ENCODE data around the gene KRTAP12-4.

Gene KRTAP12-4

DNA sequence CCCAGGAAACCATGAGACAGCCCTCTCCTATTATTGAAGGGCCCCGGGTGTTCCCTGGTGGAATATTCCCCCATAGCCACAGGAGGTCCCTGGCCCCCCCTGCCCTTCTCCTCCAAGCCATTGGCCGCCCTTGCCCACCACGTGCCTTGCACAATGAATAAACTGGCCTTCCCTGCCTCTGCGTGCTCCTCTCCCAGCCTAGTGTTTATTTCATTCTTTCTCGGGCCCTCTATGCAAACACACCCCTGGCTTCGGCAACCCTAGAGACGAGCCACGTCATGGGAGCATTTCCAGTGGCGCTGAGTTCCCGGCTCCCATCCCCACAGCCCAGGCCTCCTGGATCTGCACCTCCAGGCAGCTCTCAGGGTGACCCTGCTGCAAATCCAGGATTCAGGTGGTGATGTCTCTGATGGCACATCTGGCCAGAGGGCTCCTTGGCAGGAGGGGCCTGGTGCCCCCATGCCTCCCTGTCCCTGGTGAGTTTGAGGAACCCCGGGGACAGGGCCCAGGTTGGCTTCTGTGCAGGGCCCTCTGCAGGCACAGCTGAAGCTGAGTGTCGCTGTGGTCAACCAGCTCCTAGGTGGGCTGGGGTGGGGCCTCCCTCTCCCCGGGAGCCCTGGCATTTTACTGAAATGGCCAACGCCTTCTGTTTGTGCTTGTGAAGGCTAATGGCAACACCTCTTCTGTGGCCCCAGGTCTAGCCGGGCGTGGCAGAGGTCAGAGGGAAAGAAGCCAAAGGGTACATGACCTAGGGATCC lies 48.7 kb upstream of the KRTAP12-4 start:
- ATAC-seq, result no peak
- TF ChIP-seq OSR1 (CRISPR knock-in tag; IDR thresholded peaks at IDR 0.05) (no peak), SNAI2 (CRISPR knock-in tag; IDR thresholded peaks at IDR 0.05) (no peak), ISL1 (CRISPR knock-in tag; IDR thresholded peaks at IDR 0.05) (no peak), TCF4 (CRISPR knock-in tag; IDR thresholded peaks at IDR 0.05; ENCODE audit: borderline replicate concordance) (no peak), CSDC2 (CRISPR knock-in tag; IDR thresholded peaks at IDR 0.05) (no peak), ZFP30 (CRISPR knock-in tag; IDR thresholded peaks at IDR 0.05) (no peak), ZC3H10 (CRISPR knock-in tag; IDR thresholded peaks at IDR 0.05) (no peak), ZFP3 (CRISPR knock-in tag; IDR thresholded peaks at IDR 0.05) (no peak), ZNF565 (CRISPR knock-in tag; conservative IDR thresholded peaks at IDR 0.05; ENCODE audit: low read depth) (no peak), ZNF8 (CRISPR knock-in tag; IDR thresholded peaks at IDR 0.05) (no peak), RARB (CRISPR knock-in tag; IDR thresholded peaks at IDR 0.05) (no peak), ESRRG (CRISPR knock-in tag; IDR thresholded peaks at IDR 0.05) (no peak), BACH2 (CRISPR knock-in tag; IDR thresholded peaks at IDR 0.05; ENCODE audit: borderline replicate concordance) (no peak), TOX (CRISPR knock-in tag; IDR thresholded peaks at IDR 0.05; ENCODE audit: borderline replicate concordance) (no peak), GLIS3 (CRISPR knock-in tag; IDR thresholded peaks at IDR 0.05) (no peak), ARNTL (CRISPR knock-in tag; IDR thresholded peaks at IDR 0.05; ENCODE audit: borderline replicate concordance, low read depth) (no peak)
- TF ChIP-seq, protein P1, sequence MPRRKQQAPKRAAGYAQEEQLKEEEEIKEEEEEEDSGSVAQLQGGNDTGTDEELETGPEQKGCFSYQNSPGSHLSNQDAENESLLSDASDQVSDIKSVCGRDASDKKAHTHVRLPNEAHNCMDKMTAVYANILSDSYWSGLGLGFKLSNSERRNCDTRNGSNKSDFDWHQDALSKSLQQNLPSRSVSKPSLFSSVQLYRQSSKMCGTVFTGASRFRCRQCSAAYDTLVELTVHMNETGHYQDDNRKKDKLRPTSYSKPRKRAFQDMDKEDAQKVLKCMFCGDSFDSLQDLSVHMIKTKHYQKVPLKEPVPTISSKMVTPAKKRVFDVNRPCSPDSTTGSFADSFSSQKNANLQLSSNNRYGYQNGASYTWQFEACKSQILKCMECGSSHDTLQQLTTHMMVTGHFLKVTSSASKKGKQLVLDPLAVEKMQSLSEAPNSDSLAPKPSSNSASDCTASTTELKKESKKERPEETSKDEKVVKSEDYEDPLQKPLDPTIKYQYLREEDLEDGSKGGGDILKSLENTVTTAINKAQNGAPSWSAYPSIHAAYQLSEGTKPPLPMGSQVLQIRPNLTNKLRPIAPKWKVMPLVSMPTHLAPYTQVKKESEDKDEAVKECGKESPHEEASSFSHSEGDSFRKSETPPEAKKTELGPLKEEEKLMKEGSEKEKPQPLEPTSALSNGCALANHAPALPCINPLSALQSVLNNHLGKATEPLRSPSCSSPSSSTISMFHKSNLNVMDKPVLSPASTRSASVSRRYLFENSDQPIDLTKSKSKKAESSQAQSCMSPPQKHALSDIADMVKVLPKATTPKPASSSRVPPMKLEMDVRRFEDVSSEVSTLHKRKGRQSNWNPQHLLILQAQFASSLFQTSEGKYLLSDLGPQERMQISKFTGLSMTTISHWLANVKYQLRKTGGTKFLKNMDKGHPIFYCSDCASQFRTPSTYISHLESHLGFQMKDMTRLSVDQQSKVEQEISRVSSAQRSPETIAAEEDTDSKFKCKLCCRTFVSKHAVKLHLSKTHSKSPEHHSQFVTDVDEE (CRISPR knock-in tag; IDR thresholded peaks at IDR 0.05), result no peak
- TF ChIP-seq, protein P2, sequence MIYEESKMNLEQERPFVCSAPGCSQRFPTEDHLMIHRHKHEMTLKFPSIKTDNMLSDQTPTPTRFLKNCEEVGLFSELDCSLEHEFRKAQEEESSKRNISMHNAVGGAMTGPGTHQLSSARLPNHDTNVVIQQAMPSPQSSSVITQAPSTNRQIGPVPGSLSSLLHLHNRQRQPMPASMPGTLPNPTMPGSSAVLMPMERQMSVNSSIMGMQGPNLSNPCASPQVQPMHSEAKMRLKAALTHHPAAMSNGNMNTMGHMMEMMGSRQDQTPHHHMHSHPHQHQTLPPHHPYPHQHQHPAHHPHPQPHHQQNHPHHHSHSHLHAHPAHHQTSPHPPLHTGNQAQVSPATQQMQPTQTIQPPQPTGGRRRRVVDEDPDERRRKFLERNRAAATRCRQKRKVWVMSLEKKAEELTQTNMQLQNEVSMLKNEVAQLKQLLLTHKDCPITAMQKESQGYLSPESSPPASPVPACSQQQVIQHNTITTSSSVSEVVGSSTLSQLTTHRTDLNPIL (CRISPR knock-in tag; IDR thresholded peaks at IDR 0.05; ENCODE audit: low read depth), result no peak

DNA sequence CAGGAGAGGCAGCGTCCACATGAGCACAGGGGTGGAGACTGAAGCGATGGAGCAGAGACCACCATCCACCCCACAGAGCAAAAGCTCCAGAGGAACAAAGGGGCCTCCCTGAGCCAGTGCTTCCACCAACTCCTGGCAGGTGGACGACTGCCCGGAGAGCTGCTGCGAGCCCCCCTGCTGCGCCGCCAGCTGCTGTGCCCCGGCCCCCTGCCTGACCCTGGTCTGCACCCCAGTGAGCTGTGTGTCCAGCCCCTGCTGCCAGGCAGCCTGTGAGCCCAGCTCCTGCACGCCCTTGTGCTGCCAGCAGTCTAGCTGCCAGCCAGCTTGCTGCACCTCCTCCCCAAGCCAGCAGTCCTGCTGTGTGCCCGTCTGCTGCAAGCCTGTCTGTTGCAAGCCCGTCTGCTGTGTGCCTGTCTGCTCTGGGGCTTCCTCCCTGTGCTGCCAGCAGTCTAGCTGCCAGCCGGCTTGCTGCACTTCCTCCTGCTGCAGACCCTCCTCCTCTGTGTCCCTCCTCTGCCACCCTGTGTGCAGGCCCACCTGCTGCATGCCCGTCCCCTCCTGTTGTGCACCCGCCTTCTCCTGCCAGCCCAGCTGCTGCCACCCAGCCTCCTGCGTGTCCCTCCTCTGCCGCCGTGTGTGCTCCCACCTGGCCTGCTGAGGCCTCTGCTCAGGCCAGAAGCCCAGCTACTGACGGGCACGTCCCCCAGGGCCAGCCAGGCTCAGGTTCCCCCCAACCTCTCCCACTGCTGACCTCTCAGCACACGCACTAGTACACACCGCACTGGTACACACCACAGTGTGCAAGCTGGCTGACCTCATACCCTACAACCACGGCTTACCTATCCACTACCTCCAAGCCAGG lies 47.9 kb upstream of the KRTAP12-4 start:
- TF ChIP-seq, protein P3, sequence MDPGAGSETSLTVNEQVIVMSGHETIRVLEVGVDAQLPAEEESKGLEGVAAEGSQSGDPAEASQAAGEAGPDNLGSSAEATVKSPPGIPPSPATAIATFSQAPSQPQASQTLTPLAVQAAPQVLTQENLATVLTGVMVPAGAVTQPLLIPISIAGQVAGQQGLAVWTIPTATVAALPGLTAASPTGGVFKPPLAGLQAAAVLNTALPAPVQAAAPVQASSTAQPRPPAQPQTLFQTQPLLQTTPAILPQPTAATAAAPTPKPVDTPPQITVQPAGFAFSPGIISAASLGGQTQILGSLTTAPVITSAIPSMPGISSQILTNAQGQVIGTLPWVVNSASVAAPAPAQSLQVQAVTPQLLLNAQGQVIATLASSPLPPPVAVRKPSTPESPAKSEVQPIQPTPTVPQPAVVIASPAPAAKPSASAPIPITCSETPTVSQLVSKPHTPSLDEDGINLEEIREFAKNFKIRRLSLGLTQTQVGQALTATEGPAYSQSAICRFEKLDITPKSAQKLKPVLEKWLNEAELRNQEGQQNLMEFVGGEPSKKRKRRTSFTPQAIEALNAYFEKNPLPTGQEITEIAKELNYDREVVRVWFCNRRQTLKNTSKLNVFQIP (CRISPR knock-in tag; IDR thresholded peaks at IDR 0.05; ENCODE audit: borderline replicate concordance, low read depth), result no peak
- TF ChIP-seq ESRRG (CRISPR knock-in tag; IDR thresholded peaks at IDR 0.05) (no peak), CSDC2 (CRISPR knock-in tag; IDR thresholded peaks at IDR 0.05) (no peak), ISL1 (CRISPR knock-in tag; IDR thresholded peaks at IDR 0.05) (no peak), ZC3H10 (CRISPR knock-in tag; IDR thresholded peaks at IDR 0.05) (no peak), ZFP30 (CRISPR knock-in tag; IDR thresholded peaks at IDR 0.05) (no peak), TOX (CRISPR knock-in tag; IDR thresholded peaks at IDR 0.05; ENCODE audit: borderline replicate concordance) (no peak), OSR1 (CRISPR knock-in tag; IDR thresholded peaks at IDR 0.05) (no peak)
- TF ChIP-seq, protein P4, sequence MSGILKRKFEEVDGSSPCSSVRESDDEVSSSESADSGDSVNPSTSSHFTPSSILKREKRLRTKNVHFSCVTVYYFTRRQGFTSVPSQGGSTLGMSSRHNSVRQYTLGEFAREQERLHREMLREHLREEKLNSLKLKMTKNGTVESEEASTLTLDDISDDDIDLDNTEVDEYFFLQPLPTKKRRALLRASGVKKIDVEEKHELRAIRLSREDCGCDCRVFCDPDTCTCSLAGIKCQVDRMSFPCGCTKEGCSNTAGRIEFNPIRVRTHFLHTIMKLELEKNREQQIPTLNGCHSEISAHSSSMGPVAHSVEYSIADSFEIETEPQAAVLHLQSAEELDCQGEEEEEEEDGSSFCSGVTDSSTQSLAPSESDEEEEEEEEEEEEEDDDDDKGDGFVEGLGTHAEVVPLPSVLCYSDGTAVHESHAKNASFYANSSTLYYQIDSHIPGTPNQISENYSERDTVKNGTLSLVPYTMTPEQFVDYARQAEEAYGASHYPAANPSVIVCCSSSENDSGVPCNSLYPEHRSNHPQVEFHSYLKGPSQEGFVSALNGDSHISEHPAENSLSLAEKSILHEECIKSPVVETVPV (CRISPR knock-in tag; IDR thresholded peaks at IDR 0.05), result no peak
- TF ChIP-seq, protein P2 (CRISPR knock-in tag; IDR thresholded peaks at IDR 0.05; ENCODE audit: low read depth), result no peak
- ATAC-seq, result no peak
